H1 (cell line): ENCODE data around the gene SLC16A8. TPM values are rescaled to one million over a fixed set of nuclear protein-coding genes. Genes with fewer than 3 reads are reported as not detected.

ENCODE experiments used
- CTCF ChIA-PET: fragments of 300-600 bp; sonication (Branson Sonifier 250); formaldehyde crosslinking; loops from one replicate; lab custom pipeline; 2021; ENCODE audit not compliant: partially characterized antibody; lab: Charles Lee
- POLR2A ChIA-PET: fragments of 300-600 bp; sonication (Branson Sonifier 250); formaldehyde crosslinking; loops from one replicate; lab custom pipeline; 2021; ENCODE audit warnings: inconsistent platforms; ENCODE audit not compliant: partially characterized antibody; lab: Charles Lee
- DNase-seq, 2 experiments: peaks; one replicate each; pipeline versions ENCODE4 v3.0.0 to v3.0.0-alpha.2; 2010 to 2022; ENCODE audit warnings: low spot score in 2 of 2, low read depth in 1 of 2, mixed read lengths in 1 of 2
- FAIRE-seq: peaks from 2 replicates; lab custom pipeline; 2011; peaks lifted over from hg19 to GRCh38; lab: Jason Lieb, UNC
- H2AFZ ChIP-seq: 2 replicates; pipeline ENCODE4 v1.8.1; 2012; ENCODE audit warnings: low read length, inconsistent platforms
- H2AK5ac ChIP-seq: 2 replicates; pipeline ENCODE4 v1.6.1; 2013; ENCODE audit warnings: low read depth, low read length
- H2BK120ac ChIP-seq: replicated peaks from 2 replicates; pipeline ENCODE3; 2013; ENCODE audit warnings: low read depth, low read length, inconsistent platforms
- H2BK12ac ChIP-seq: 2 replicates; pipeline ENCODE4 v1.6.1; 2013; ENCODE audit warnings: low read depth, low read length
- H2BK15ac ChIP-seq: 2 replicates; pipeline ENCODE4 v1.6.1; 2013; ENCODE audit warnings: low read length
- H2BK20ac ChIP-seq: 2 replicates; pipeline ENCODE4 v1.6.1; 2013; ENCODE audit warnings: low read length
- H2BK5ac ChIP-seq: 2 replicates; pipeline ENCODE4 v1.6.1; 2013; ENCODE audit warnings: low read depth, low read length
- H3K14ac ChIP-seq: 2 replicates; pipeline ENCODE4 v1.6.1; 2013; ENCODE audit warnings: inconsistent platforms; ENCODE audit not compliant: insufficient read length
- H3K18ac ChIP-seq: 2 replicates; pipeline ENCODE4 v1.6.1; 2013; ENCODE audit warnings: low read length; ENCODE audit errors: extremely low read depth
- H3K23ac ChIP-seq: 2 replicates; pipeline ENCODE4 v1.6.1; 2013; ENCODE audit warnings: inconsistent platforms; ENCODE audit not compliant: insufficient read length
- H3K23me2 ChIP-seq: 2 replicates; pipeline ENCODE4 v1.6.1; 2013; ENCODE audit warnings: low read depth, low read length
- H3K27ac ChIP-seq: 2 replicates; pipeline ENCODE4 v1.6.1; 2011; ENCODE audit warnings: low read depth, low read length, inconsistent platforms
- H3K27me3 ChIP-seq, 4 experiments: replicated peaks in 1 of 4; 1 replicate in 1 of 4; 2 replicates in 3 of 4; pipeline versions ENCODE4 v1.6.1 to v1.8.1; 2011 to 2013; ENCODE audit warnings: low read length in 3 of 4, mild to moderate bottlenecking in 3 of 4, inconsistent platforms in 2 of 4, mixed read lengths in 2 of 4, moderate library complexity in 1 of 4; ENCODE audit not compliant: control insufficient read depth in 3 of 4, insufficient read depth in 3 of 4; ENCODE audit errors: extremely low read depth in 1 of 4
- H3K36me3 ChIP-seq, 4 experiments: 2 replicates each; pipeline versions ENCODE4 v1.6.1 to v1.8.1; 2011 to 2013; ENCODE audit warnings: mild to moderate bottlenecking in 4 of 4, low read length in 3 of 4, moderate library complexity in 2 of 4, control low read depth in 1 of 4, inconsistent platforms in 1 of 4; ENCODE audit not compliant: insufficient read depth in 4 of 4, control insufficient read depth in 2 of 4
- H3K4ac ChIP-seq: replicated peaks from 2 replicates; pipeline ENCODE3; 2013; ENCODE audit warnings: low read length, low read depth, mixed read lengths, inconsistent platforms; ENCODE audit not compliant: insufficient read length
- H3K4me1 ChIP-seq, 4 experiments: replicated peaks in 1 of 4; 1 replicate in 1 of 4; 2 replicates in 3 of 4; pipeline versions ENCODE4 v1.6.1 to v1.8.1; 2011 to 2013; ENCODE audit warnings: low read length in 3 of 4, inconsistent platforms in 2 of 4, mixed read lengths in 1 of 4; ENCODE audit not compliant: insufficient read depth in 4 of 4, control insufficient read depth in 3 of 4
- H3K4me2 ChIP-seq, 2 experiments: 2 replicates each; pipeline versions ENCODE4 v1.6.1 to v1.8.1; 2011 to 2013; ENCODE audit warnings: low read depth in 2 of 2, low read length in 2 of 2, control low read depth in 1 of 2, inconsistent platforms in 1 of 2, mild to moderate bottlenecking in 1 of 2; ENCODE audit not compliant: insufficient read depth in 1 of 2
- H3K4me3 ChIP-seq, 4 experiments: fragments of 200-600, 300-600 bp in 1 of 4; sonication (generic), shearing (Covaris generic), sonication (Bioruptor Twin) in 1 of 4; 2 replicates each; pipeline versions ENCODE4 v1.5.1 to v1.8.1; 2011 to 2016; ENCODE audit warnings: low read length in 4 of 4, low read depth in 3 of 4, control low read depth in 2 of 4, inconsistent platforms in 2 of 4, mild to moderate bottlenecking in 2 of 4, mixed read lengths in 1 of 4, moderate library complexity in 1 of 4; ENCODE audit not compliant: insufficient read depth in 2 of 4; ENCODE audit errors: extremely low read depth in 1 of 4
- H3K56ac ChIP-seq: replicated peaks from 2 replicates; pipeline ENCODE3; 2013; ENCODE audit warnings: low read depth, mild to moderate bottlenecking, mixed read lengths, low read length, inconsistent platforms; ENCODE audit not compliant: insufficient read length
- H3K79me1 ChIP-seq: 2 replicates; pipeline ENCODE4 v1.6.1; 2013; ENCODE audit warnings: low read depth, low read length, control low read depth
- H3K79me2 ChIP-seq, 2 experiments: 2 replicates each; pipeline versions ENCODE4 v1.6.1 to v1.8.1; 2012 to 2013; ENCODE audit warnings: low read length in 2 of 2, mild to moderate bottlenecking in 2 of 2, inconsistent platforms in 1 of 2; ENCODE audit not compliant: insufficient read depth in 2 of 2, control insufficient read depth in 1 of 2
- H3K9ac ChIP-seq, 4 experiments: replicated peaks in 1 of 4; 1 replicate in 1 of 4; 2 replicates in 3 of 4; pipeline versions ENCODE4 v1.6.1 to v1.8.1; 2011 to 2013; ENCODE audit warnings: low read depth in 3 of 4, low read length in 3 of 4, control low read depth in 2 of 4, mild to moderate bottlenecking in 2 of 4, moderate library complexity in 2 of 4, inconsistent platforms in 1 of 4; ENCODE audit errors: extremely low read depth in 1 of 4
- H3K9me3 ChIP-seq, 2 experiments: 2 replicates each; pipeline versions ENCODE4 v1.6.1 to v1.8.1; 2012 to 2013; ENCODE audit warnings: mild to moderate bottlenecking in 2 of 2, moderate library complexity in 2 of 2, control low read depth in 1 of 2, inconsistent platforms in 1 of 2, low read depth in 1 of 2, low read length in 1 of 2, mixed read lengths in 1 of 2; ENCODE audit not compliant: insufficient read depth in 2 of 2
- H4K20me1 ChIP-seq, 2 experiments: replicated peaks in 1 of 2; 2 replicates each; pipeline versions ENCODE3 to v1.8.1; 2011 to 2013; ENCODE audit warnings: inconsistent platforms in 2 of 2, low read length in 2 of 2, mild to moderate bottlenecking in 1 of 2; ENCODE audit not compliant: insufficient read depth in 2 of 2, control insufficient read depth in 1 of 2
- H4K5ac ChIP-seq: 2 replicates; pipeline ENCODE4 v1.6.1; 2013; ENCODE audit warnings: low read length, low read depth, mixed read lengths, inconsistent platforms; ENCODE audit not compliant: insufficient read length
- H4K8ac ChIP-seq: 2 replicates; pipeline ENCODE4 v1.8.0; 2013; ENCODE audit warnings: mild to moderate bottlenecking, moderate library complexity, low read length, inconsistent platforms; ENCODE audit not compliant: insufficient read depth; ENCODE audit errors: extremely low read depth
- H4K91ac ChIP-seq: replicated peaks from 2 replicates; pipeline ENCODE3; 2013; ENCODE audit warnings: low read length, mixed read lengths, inconsistent platforms; ENCODE audit not compliant: insufficient read length
- BRCA1 ChIP-seq: IDR thresholded peaks from 2 replicates; pipeline ENCODE4 v1.6.1; 2012; ENCODE audit warnings: low read depth, low read length, improper control_type of control experiment
- CHD2 ChIP-seq: IDR thresholded peaks from 2 replicates; pipeline ENCODE4 v1.6.1; 2012; ENCODE audit warnings: low read length, improper control_type of control experiment
- EP300 ChIP-seq, 2 experiments: IDR thresholded peaks; 1 replicate in 1 of 2; 2 replicates in 1 of 2; pipeline ENCODE4 v1.6.1; 2011 to 2012; ENCODE audit warnings: low read depth in 2 of 2, low read length in 2 of 2, mild to moderate bottlenecking in 2 of 2, borderline replicate concordance in 1 of 2, inconsistent platforms in 1 of 2, moderate library complexity in 1 of 2
- HDAC2 ChIP-seq, 2 experiments: fragments of 300-600 bp in 1 of 2; sonication (generic) in 1 of 2; IDR thresholded peaks; 2 replicates each; pipeline ENCODE4 v1.6.1; 2011 to 2012; ENCODE audit warnings: low read depth in 2 of 2, low read length in 2 of 2, mild to moderate bottlenecking in 2 of 2, moderate library complexity in 2 of 2, borderline replicate concordance in 1 of 2, inconsistent platforms in 1 of 2
- RBBP5 ChIP-seq: IDR thresholded peaks from 2 replicates; pipeline ENCODE4 v1.7.1; 2012; ENCODE audit warnings: low read depth, mild to moderate bottlenecking, inconsistent platforms, low read length, moderate library complexity, borderline replicate concordance
- SIRT6 ChIP-seq: IDR thresholded peaks from one replicate; pipeline ENCODE4 v1.7.1; 2012; ENCODE audit warnings: low read length, inconsistent platforms
- WGBS, 2 experiments: shearing (Covaris generic) in 1 of 2; methylation state at CpG; one replicate each; pipeline versions ENCODE4 v1.1.6 to v1.1.7; 2013 to 2015; ENCODE audit warnings: low lambda C conversion rate in 2 of 2, mixed read lengths in 2 of 2, inconsistent platforms in 1 of 2, low coverage in 1 of 2, missing lambda C conversion rate in 1 of 2; ENCODE audit not compliant: insufficient replicate concordance in 2 of 2, insufficient coverage in 1 of 2, insufficient read length in 1 of 2; ENCODE audit errors: extremely low coverage in 1 of 2, missing lambda C conversion rate in 1 of 2; 5-methylcytosine and 5-hydroxymethylcytosine counted together
- polyA plus RNA-seq, 7 experiments: library from polyadenylated mRNA; depleted of rRNA in 3 of 7; stranded (reverse) in 5 of 7; unstranded in 2 of 7; fragments of >200 nt in 5 of 7; fragments of 200-250 nt in 2 of 7; gene quantifications; 1 replicate in 5 of 7; 2 replicates in 1 of 7; 4 replicates in 1 of 7; pipeline versions ENCODE4 v1.2.1 to v1.2.3, GENCODE V29; 2011 to 2013; ENCODE audit warnings: missing spikeins in 2 of 7, mixed read lengths in 2 of 7
- total RNA-seq: library from RNA; stranded (reverse); fragmentation: NEBNext Ultra II Directional; extraction: Animal tissue kit (Norgen Biotek cat#: 25700); gene quantifications from 2 replicates; pipeline ENCODE4 v1.2.1, GENCODE V29; 2021

The SLC16A8 gene
- total and polyA plus RNA-seq, 2 of the 8 experiments (the other 6 are each of a cell fraction or from before 2014, with no cell fraction given) = 0.70 TPM; not detected in 1

- 100% methylated on average over 4 of the region's 4 CpGs; no CpG with 5 or more reads in 1 of the 2 experiments for WGBS, 2 experiments
- Histone ChIP-seq H2BK120ac (no peak overlapping the region), H3K4me2 (no peak overlapping the region), H2AK5ac (no peak overlapping the region), H3K4ac (no peak overlapping the region), H3K4me3 (no peak overlapping the region), H3K18ac (no peak overlapping the region), H4K8ac (no peak overlapping the region; the same call in 1 of the 2 replicates), H3K23me2 (no peaks in the 10 kb centered on the region), H4K20me1 (peaks cover 0 to 4% of the 10 kb centered on the region in 2 experiments), H3K14ac (no peak overlapping the region), H3K4me1 (no peaks in the 10 kb centered on the region), H3K9me3 (no peaks in the 10 kb centered on the region), H3K56ac (no peak overlapping the region), H3K79me2 (no peaks in the 10 kb centered on the region), H2BK20ac (no peak overlapping the region), H3K23ac (no peak overlapping the region), H2BK5ac (no peak overlapping the region), H3K36me3 (no peaks in the 10 kb centered on the region), H3K27me3 (no peaks in the 10 kb centered on the region), H4K91ac (no peak overlapping the region), H2AFZ (no peak overlapping the region), H3K27ac (no peak overlapping the region), H4K5ac (no peak overlapping the region), H3K9ac (no peak overlapping the region), H3K79me1 (no peaks in the 10 kb centered on the region), H2BK12ac (no peak overlapping the region), H2BK15ac (no peak overlapping the region)
- FAIRE-seq (no peak), DNase-seq (no peak)
- POLR2A ChIA-PET = interaction anchor here (1.7 kb wide), 1 partner anchor 68 kb away, joined by 3 read pairs; no protein-coding TSS in a partner anchor
- no peak for TF ChIP-seq SIRT6
- TF ChIP-seq CHD2 = no peak
- no peak for TF ChIP-seq RBBP5
- TF ChIP-seq BRCA1 = no peak
- no peak for TF ChIP-seq EP300 (IDR thresholded peaks at IDR 0.05; ENCODE audit: borderline replicate concordance in 1 of 2, low read depth in 2 of 2, low read length in 2 of 2)
- TF ChIP-seq HDAC2 (IDR thresholded peaks at IDR 0.05; ENCODE audit: borderline replicate concordance in 1 of 2, low read depth in 2 of 2, low read length in 2 of 2) = no peak
- CTCF ChIA-PET = interaction anchor here (0.8 to 3.3 kb wide), 7 partner anchors 9 to 144 kb away, joined by 3 to 14 read pairs (median 3); no protein-coding TSS in a partner anchor
Measured at GRCh38 chr22:38133331-38133730, 49.3 kb upstream of the SLC16A8 start.
